NCI-H2107 treated with DMSO at 0.1 percent for 48 hours (cell line): ENCODE data around the gene SUGT1.
"Not testable (repeated sequence)": the region's sequence is repeated elsewhere in the genome, so short reads cannot be mapped to it uniquely, and the experiment has no call there.

Source experiments
- DNase-seq: peaks from one replicate; lab custom pipeline; 2025; ENCODE audit not compliant: unreplicated experiment; lab: John Stamatoyannopoulos, UW

SUGT1 gene

DNA sequence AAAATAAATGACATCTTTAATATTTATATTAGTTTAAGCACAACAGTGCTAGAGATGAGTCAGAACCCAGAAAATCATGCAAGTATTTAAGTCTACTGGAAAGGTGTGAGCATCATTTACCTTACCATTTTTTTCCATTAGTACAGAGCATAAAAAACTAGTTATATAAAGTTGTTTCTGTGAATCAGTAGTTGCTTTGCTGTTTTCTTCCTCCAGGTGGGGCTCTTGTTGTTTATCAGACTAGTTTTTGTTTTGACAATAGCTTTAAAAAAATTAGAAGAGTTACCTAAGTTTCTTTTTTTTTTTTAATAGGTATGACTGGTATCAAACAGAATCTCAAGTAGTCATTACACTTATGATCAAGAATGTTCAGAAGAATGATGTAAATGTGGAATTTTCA, 12.7 kb downstream of the SUGT1 start:
- no peak for DNase-seq

- no peak for DNase-seq
Measured at GRCh38 chr13:52669677-52670076, 17.0 kb downstream of the SUGT1 start.

- DNase-seq = no peak
Measured at GRCh38 chr13:52670726-52671125, 18.1 kb downstream of the SUGT1 start.

GRCh38 chr13:52673465-52673864, 20.8 kb downstream of the SUGT1 start:
- DNase-seq = peak; percentile 31

- DNase-seq = no peak
Measured at GRCh38 chr13:52677823-52678222, 25.2 kb downstream of the SUGT1 start.

DNA sequence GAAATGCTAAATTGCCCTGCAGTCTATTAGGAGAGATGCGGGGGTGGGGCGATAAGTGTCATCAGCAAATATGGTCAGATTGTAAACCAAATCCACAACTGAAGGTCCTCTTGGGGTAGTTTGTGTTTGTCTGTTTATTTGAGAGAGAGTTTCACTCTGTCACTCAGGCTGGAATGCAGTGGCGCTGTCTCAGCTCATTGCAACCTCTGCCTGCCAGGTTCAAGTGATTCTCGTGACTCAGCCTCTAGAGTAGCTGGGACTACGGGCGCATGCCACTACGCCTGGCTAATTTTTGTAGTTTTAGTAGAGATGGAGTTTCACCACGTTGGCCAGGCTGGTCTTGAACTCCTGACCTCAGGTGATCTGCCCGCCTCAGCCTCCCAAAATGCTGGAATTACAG, 33.2 kb downstream of the SUGT1 start:
- not testable (repeated sequence) for DNase-seq

GRCh38 chr13:52686376-52686775, 33.7 kb downstream of the SUGT1 start:
- no peak for DNase-seq

DNA sequence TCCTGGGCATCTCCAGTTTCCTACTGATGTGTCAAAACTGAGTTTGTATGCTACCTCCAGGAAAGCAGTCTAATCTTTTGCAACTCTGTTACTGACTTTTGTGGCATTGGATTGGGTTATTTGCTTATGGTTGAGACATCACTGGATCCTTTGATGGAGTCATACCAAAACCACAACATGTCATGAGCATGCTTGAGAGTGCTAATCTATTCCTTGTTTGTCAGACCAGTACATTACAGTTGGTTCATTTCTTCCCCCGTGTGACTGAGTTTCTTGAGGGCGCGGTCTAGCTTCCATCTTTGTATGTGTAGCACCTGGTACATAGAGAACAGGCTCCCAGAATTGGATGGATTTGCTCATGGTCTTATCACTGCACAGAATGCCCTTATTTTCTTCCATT, 43.2 kb downstream of the SUGT1 start:
- no peak for DNase-seq

- no peak for DNase-seq
Measured at GRCh38 chr13:52696566-52696965, 43.9 kb downstream of the SUGT1 start.

- no peak for DNase-seq
Measured at GRCh38 chr13:52701728-52702465, 49.3 kb downstream of the SUGT1 start.

DNA sequence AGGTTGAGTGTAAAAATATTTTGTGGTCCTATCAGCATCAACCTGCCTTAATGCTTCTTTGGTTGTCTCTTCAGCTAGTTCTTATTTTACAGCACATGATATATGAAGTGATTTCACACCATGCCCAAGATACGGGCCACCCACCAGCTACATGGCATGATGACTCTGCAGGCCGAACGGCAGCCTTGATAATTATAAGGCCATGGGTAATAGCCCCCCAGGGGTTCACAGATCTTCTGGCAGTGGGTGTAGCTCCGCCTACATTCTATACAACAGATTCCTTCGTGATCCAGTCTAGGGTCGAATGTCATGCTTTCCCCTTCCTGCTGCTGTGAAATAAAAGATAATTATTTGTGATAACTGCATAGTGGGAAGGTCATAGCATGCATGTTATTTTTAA, 50.8 kb downstream of the SUGT1 start:
- no peak for DNase-seq

DNA sequence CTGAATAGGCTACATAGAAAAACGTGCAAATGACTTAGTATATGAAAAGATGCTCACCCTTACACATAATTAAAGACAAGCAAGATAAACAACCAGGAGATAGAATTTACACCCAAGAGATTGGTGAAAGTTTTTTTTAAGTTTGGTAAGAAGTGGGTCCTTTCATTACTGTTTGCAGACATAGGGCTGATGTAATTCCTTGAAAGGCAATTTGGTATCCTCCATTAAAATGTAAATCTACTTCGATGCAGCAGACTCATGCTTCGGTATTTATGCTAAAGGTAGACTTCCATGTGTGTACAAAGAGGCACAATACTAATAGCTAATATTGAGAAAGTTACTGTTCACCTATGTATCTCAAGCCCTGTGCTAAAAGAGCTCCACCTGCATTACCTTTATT, 53.4 kb downstream of the SUGT1 start:
- DNase-seq = no peak

DNA sequence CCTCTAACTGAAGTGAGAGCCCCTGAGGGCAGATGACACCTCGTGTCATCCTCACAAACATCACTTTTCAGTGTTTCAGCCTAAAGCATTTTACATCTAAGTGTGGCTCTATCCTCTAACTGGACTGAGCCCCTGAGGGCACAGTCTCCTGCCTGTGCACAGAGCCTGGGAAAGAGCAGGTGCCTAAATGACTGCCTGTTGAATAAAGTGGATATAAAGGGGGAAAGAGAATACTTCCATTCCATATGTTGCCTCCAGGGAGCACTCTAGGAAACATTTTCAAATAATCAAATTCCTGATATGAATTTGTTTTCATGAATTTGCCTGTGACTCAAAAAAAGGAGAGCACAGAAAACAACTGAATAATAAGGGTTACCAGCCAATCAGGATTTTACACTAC, 54.7 kb downstream of the SUGT1 start:
- DNase-seq = peak; percentile 33

- DNase-seq = not testable (repeated sequence)
Measured at GRCh38 chr13:52708266-52708665, 55.6 kb downstream of the SUGT1 start.

DNA sequence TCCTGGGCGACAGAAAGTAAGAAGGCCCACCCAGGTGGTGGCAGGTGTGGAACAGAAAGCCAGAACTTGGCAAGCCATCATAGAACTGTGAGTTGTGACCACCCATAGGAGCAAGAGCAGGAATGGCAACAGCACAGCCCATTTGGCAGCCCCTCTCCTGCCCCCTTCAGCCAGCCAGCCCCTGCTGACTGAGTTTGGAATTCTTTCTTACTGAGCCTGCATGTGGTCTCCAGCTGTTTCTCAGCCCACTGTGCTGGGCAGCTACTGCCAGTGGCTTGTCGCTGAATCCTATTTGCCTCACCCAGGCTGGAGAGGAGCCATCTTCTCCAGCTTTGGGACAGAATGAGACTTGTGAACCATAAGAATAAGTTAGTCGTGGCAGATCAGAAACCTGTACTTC, 58.6 kb downstream of the SUGT1 start:
- no peak for DNase-seq

- DNase-seq = no peak
Measured at GRCh38 chr13:52712385-52712784, 59.7 kb downstream of the SUGT1 start.

GRCh38 chr13:52713894-52714293, 61.3 kb downstream of the SUGT1 start:
- DNase-seq = no peak

DNA sequence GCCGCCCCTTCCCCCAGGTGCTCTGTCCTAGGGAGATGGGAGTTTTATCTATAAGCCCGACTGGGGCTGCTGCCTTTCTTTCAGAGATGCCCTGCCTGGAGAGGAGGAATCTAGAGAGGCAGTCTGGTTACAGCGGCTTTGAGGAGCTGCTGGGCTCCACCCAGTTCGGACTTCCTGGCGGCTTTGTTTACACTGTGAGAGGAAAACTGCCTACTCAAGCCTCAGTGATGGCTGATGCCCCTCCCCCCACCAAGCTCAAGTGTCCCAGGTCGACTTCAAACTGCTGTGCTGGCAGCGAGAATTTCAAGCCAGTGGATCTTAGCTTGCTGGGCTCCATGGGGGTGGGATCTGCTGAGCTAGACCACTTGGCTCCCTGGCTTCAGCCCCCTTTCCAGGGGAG, 68.3 kb downstream of the SUGT1 start:
- not testable (repeated sequence) for DNase-seq

DNA sequence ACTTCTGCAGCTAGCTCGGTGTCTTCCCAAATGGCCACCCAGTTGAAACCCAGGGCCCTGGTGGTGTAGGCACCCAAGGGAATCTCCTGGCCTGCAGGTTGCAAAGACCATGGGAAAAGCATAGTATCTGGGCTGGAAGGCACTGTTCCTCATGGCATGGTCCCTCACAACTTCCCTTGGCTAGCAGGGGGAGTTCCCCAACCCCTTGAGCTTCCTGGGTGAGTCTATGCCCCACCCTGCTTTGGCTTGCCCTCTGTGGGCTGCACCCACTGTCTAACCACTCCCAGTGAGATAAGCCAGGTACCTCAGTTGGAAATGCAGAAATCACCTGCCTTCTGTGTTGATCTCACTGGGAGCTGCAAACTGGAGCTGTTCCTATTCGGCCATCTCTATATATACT, 68.7 kb downstream of the SUGT1 start:
- DNase-seq = not testable (repeated sequence)

DNA sequence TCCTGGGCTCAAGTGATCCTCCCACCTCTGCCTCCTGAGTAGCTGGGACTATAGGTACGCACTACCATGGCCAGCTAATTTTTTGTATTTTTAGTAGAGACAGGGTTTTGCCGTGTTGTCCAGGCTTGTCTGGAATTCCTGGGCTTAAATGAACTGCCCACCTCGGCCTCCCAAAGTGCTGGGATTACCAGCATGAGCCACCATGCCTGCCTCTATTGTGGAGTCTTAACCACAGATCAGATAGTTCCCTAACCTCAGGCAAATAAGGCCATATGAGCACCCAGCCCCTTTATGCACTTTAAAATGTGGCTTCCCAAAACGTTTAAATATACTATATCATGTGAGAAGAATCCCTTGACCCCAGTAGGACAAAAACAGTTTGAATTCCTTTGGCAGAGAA, 70.5 kb downstream of the SUGT1 start:
- DNase-seq = no peak

DNA sequence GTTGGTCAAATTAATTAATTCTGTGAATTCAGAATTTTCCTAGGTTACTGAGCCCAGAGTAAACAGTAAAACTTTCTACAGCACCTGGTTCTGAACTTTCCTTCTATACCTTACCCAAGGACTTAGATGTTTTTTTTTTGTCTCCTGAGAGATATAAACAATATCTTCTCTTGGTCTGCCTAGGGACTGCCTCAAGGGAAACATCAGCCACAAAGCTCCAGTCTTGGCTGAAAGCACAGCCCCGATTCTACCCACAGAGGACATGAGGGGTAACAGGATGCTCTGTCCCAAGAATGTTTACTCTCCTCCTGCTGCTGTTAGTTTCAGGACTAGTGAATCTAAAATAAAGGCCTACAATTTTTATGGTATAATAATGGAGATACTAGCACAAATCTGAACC, 72.7 kb downstream of the SUGT1 start:
- DNase-seq = no peak

GRCh38 chr13:52726258-52726657, 73.6 kb downstream of the SUGT1 start:
- no peak for DNase-seq

- DNase-seq = no peak
Measured at GRCh38 chr13:52734075-52734623, 81.5 kb downstream of the SUGT1 start.
